ENCODE results near the gene IVL.

GRCh38 chr1:152957561-152957960 lies 49.2 kb downstream of the IVL start:
- TF ChIP-seq CTCF (IDR thresholded peaks at IDR 0.05): no peak
- TF ChIP-seq GABPA (IDR thresholded peaks at IDR 0.05; ENCODE audit: low read depth): no peak
- TF ChIP-seq REST (IDR thresholded peaks at IDR 0.05; ENCODE audit: low read depth, low read length): no peak
- TF ChIP-seq CHD2 (IDR thresholded peaks at IDR 0.05; ENCODE audit: low read length, partially characterized antibody): no peak
- TF ChIP-seq POLR2AphosphoS5 (IDR thresholded peaks at IDR 0.05; ENCODE audit: low read depth, low read length): no peak
- no peak for TF ChIP-seq YY1 (IDR thresholded peaks at IDR 0.05; ENCODE audit: low read depth)
